WTC11 (cell line): ENCODE data around the gene BLOC1S3. TPM values are rescaled to one million over a fixed set of nuclear protein-coding genes. Genes with fewer than 3 reads are reported as not detected.
A peak's percentile ranks its signal among the peaks of the same experiment; 100 is the strongest.

Experiments used
- AFF4 ChIP-seq: sonication (generic); formaldehyde crosslinking; IDR thresholded peaks from 2 replicates; pipeline ENCODE4 v1.8.1; 2023; ENCODE audit warnings: mild to moderate bottlenecking, missing genetic modification reagents, borderline replicate concordance
- ATF2 ChIP-seq: sonication (generic); formaldehyde crosslinking; IDR thresholded peaks from 2 replicates; pipeline ENCODE4 v1.8.1; 2022; ENCODE audit warnings: low read depth, missing genetic modification reagents, borderline replicate concordance
- ATF6 ChIP-seq: sonication (generic); formaldehyde crosslinking; IDR thresholded peaks from 2 replicates; pipeline ENCODE4 v1.8.1; 2023; ENCODE audit warnings: mild to moderate bottlenecking, missing genetic modification reagents
- CBFB ChIP-seq: sonication (generic); formaldehyde crosslinking; IDR thresholded peaks from 2 replicates; pipeline ENCODE4 v1.8.1; 2022; ENCODE audit warnings: mild to moderate bottlenecking, low read depth, missing genetic modification reagents
- ESRRA ChIP-seq: sonication (generic); formaldehyde crosslinking; IDR thresholded peaks from 2 replicates; pipeline ENCODE4 v1.8.1; 2022; ENCODE audit warnings: mild to moderate bottlenecking, missing genetic modification reagents, borderline replicate concordance
- FOXP4 ChIP-seq: sonication (generic); formaldehyde crosslinking; IDR thresholded peaks from 2 replicates; pipeline ENCODE4 v1.8.0; 2022; ENCODE audit warnings: mild to moderate bottlenecking, missing genetic modification reagents
- IRF2 ChIP-seq: sonication (generic); formaldehyde crosslinking; IDR thresholded peaks from 2 replicates; pipeline ENCODE4 v1.8.0; 2022; ENCODE audit warnings: low read depth, missing genetic modification reagents, borderline replicate concordance
- NR1H2 ChIP-seq: sonication (generic); formaldehyde crosslinking; IDR thresholded peaks from 2 replicates; pipeline ENCODE4 v1.9.0; 2021; ENCODE audit warnings: mild to moderate bottlenecking, moderate library complexity, missing genetic modification reagents
- NR3C1 ChIP-seq: sonication (generic); formaldehyde crosslinking; conservative IDR thresholded peaks from 2 replicates; pipeline ENCODE4 v1.8.1; 2023; ENCODE audit warnings: low read depth, mild to moderate bottlenecking, missing genetic modification reagents
- OVOL2 ChIP-seq: fragments of 250-450 bp; sonication (Bioruptor Pico); IDR thresholded peaks from 2 replicates; pipeline ENCODE4 v1.9.0; 2021; ENCODE audit warnings: mild to moderate bottlenecking, borderline replicate concordance
- RORB ChIP-seq: fragments of 250-450 bp; sonication (Bioruptor Pico); IDR thresholded peaks from 2 replicates; pipeline ENCODE4 v1.9.0; 2021; ENCODE audit warnings: mild to moderate bottlenecking
- SMAD3 ChIP-seq: sonication (generic); formaldehyde crosslinking; IDR thresholded peaks from 2 replicates; pipeline ENCODE4 v1.8.0; 2022; ENCODE audit warnings: missing genetic modification reagents, mild to moderate bottlenecking, borderline replicate concordance
- SP1 ChIP-seq: sonication (generic); formaldehyde crosslinking; conservative IDR thresholded peaks from 2 replicates; pipeline ENCODE4 v1.8.1; 2022; ENCODE audit warnings: missing genetic modification reagents
- TP53 ChIP-seq: sonication (generic); formaldehyde crosslinking; IDR thresholded peaks from 2 replicates; pipeline ENCODE4 v1.8.1; 2023; ENCODE audit warnings: mild to moderate bottlenecking, missing genetic modification reagents
- USF1 ChIP-seq: sonication (generic); formaldehyde crosslinking; IDR thresholded peaks from 2 replicates; pipeline ENCODE4 v1.8.0; 2022; ENCODE audit warnings: mild to moderate bottlenecking, missing genetic modification reagents
- ZNF219 ChIP-seq: sonication (generic); formaldehyde crosslinking; IDR thresholded peaks from 2 replicates; pipeline ENCODE4 v1.8.0; 2023; ENCODE audit warnings: missing genetic modification reagents, mild to moderate bottlenecking, borderline replicate concordance
- ZNF232 ChIP-seq: sonication (generic); formaldehyde crosslinking; IDR thresholded peaks from 2 replicates; pipeline ENCODE4 v1.8.0; 2022; ENCODE audit warnings: mild to moderate bottlenecking, missing genetic modification reagents
- ZNF532 ChIP-seq: fragments of 250-450 bp; sonication (Bioruptor Pico); IDR thresholded peaks from 2 replicates; pipeline ENCODE4 v1.9.0; 2021; ENCODE audit warnings: mild to moderate bottlenecking, borderline replicate concordance
- ZSCAN18 ChIP-seq: fragments of 250-450 bp; sonication (Bioruptor Pico); IDR thresholded peaks from 2 replicates; pipeline ENCODE4 v2.1.2; 2022; ENCODE audit warnings: mild to moderate bottlenecking, moderate library complexity
- total RNA-seq: library from RNA; stranded (reverse); gene quantifications from 3 replicates; pipeline ENCODE4 v1.2.3, GENCODE V29; 2021

Gene BLOC1S3
- total RNA-seq, 1 experiment from 2014 or later = 10.0 TPM

- TF ChIP-seq CBFB (peak; percentile 93; the same call in 1 of the 2 replicates), AFF4 (CRISPR knock-in tag) (no peak), ATF2 (CRISPR knock-in tag) (no peak), ZNF532 (no peak), NR3C1 (CRISPR knock-in tag) (no peak), NR1H2 (CRISPR knock-in tag) (no peak), OVOL2 (CRISPR knock-in tag) (no peak), ATF6 (CRISPR knock-in tag) (no peak), ZNF232 (CRISPR knock-in tag) (peak; percentile 51; the same call in 1 of the 2 replicates), USF1 (CRISPR knock-in tag) (no peak), ZSCAN18 (no peak), RORB (no peak), ZNF219 (CRISPR knock-in tag) (peak; percentile 88; the same call in 1 of the 2 replicates), SMAD3 (CRISPR knock-in tag) (peak; percentile 86; the same call in 1 of the 2 replicates), IRF2 (CRISPR knock-in tag) (no peak; the same call in 1 of the 2 replicates), TP53 (CRISPR knock-in tag) (peak; percentile 97), ESRRA (CRISPR knock-in tag) (no peak), FOXP4 (CRISPR knock-in tag) (peak; percentile 91), SP1 (peak; percentile 56; the same call in 1 of the 2 replicates)
These were observed 25.9 kb upstream of the BLOC1S3 start (continued) for GRCh38 chr19:45152504-45153338.
